GM21423 (cell line): ENCODE measurements around the gene TMEM169.
"Not testable (repeated sequence)": the region's sequence is repeated elsewhere in the genome, so short reads cannot be mapped to it uniquely, and the experiment has no call there.

ENCODE experiments used
- ATAC-seq: cut with Tn5 transposase; IDR thresholded peaks from one replicate; pipeline ENCODE4 v1.9.1; 2021; ENCODE audit warnings: mild to moderate bottlenecking, moderate library complexity; ENCODE audit not compliant: unreplicated experiment

The TMEM169 gene

GRCh38 chr2:216071111-216071851, 10.4 kb upstream of the TMEM169 start:
- ATAC-seq, result no peak

DNA sequence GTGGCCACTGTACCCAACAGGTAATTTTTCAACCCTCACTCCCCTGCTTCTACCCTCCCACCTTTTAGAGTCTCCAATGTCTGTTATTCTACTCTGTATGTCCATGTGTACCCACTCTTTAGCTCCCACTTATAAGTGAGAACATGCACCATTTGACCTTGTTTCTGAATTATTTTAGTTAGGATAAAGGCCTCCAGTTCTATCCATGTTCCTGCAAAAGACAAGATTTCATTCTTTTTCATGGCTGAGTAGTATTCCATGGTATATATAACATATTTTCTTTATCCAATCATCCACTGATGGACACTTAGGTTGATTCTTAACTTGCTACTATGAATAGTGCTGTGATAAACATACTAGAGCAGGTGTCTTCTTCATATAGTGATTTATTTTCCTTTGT, 9.2 kb upstream of the TMEM169 start:
- no peak for ATAC-seq

DNA sequence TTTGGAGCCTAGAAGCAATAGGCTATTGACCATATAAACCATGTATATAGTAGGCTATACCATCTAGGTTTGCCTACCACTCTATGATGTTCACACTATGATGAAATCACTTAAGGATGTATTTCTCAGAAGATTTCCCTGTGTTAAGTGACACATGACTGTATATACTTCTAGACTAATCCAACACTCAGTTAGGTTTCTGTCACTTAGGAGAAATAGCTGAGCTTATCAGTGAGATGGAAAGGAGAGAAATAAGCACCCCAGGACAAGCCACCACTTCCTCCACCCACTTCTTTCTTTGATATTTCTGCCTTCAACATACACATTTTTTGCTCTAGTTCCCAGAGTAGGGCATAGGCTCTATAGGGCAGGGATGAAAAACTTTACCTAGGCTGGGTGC, 7.9 kb upstream of the TMEM169 start:
- ATAC-seq, result no peak

DNA sequence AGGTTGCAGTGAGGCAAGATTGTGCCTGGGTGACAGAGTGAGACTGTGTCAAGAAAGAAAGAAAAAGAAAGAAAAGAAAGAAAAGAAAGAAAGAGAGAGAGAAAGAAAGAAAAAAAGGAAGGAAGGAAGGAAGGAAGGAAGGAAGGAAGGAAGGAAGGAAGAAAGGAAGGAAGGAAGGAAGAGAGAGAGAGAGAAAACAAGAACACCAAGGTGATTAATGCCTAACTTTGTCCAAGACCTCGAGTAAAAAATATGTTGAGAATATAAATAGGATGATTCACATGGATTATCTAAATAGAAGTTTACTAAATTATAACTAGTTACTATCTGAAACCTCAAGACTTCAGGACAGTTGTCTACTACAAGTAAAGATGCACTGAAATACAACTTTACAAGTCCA, 7.3 kb upstream of the TMEM169 start:
- no peak for ATAC-seq

- no peak for ATAC-seq
Measured at GRCh38 chr2:216074794-216075193, 6.9 kb upstream of the TMEM169 start.

- ATAC-seq, result no peak
Measured at GRCh38 chr2:216075510-216076485, 5.9 kb upstream of the TMEM169 start.

GRCh38 chr2:216078776-216079175, 2.9 kb upstream of the TMEM169 start:
- no peak for ATAC-seq

DNA sequence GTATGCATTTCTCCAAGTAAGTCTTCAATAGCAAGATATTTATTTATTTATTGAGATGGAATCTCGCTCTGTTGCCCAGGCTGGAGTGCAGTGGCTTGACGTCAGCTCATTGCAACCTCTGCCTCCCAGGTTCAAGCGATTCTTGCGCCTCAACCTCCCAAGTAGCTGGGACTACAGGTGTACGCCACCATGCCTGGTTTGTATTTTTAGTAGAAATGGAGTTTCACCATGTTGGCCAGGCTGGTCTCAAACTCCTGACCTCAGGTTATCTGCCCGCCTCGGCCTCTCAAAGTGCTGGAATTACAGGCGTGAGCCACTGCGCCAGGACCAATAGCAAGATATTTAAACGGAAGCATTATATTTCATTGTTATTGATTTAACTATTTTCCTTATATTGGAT, 1.7 kb upstream of the TMEM169 start:
- ATAC-seq, result not testable (repeated sequence)

DNA sequence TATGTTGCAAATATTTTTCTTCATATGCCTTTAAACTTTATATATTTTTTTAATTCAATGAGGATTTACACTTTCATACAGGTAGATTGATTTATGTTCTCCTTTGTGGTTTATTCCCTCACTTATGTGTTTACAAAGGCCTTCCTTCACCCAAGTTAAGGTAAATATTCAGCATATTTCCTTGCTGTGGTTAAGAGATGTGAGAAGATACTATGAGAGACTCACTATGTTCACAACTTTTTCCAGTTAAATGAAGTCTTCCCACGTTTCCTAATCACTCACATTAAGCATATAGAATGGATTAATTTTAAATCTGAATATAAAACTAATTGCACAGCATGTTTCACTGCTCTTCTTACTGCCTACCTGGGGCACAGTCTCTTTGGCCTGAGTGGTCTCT, 707 bp upstream of the TMEM169 start:
- no peak for ATAC-seq

DNA sequence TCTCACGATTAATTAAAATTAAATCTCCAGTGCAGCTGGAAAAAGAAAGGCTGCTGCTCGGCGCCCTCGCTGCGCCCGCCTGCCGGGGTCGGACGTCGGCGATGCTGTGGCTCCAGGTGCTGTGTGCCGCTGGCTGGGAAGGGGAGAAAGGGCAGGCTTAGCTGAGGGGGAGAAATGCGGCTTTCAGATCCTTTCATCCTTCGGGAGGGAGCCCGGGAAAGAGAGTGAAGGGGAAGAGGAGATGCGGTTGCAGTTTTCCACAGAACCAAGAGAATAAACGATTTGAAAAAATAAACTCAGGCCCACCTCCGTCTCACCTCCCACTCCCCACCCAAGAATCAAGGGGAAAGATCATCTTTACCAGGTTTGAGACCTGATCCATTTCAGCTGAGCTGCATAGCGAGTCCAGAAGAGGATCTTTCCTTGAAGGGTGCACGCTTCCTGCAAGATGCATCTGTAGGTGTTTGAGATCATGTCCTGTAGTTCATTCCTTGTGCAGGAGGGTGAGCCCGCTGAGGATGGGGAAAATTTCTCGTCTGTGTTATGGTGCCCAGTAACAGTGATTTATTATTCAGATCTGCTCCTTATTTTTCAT, 495 bp downstream of the TMEM169 start:
- peak; percentile 9 for ATAC-seq

DNA sequence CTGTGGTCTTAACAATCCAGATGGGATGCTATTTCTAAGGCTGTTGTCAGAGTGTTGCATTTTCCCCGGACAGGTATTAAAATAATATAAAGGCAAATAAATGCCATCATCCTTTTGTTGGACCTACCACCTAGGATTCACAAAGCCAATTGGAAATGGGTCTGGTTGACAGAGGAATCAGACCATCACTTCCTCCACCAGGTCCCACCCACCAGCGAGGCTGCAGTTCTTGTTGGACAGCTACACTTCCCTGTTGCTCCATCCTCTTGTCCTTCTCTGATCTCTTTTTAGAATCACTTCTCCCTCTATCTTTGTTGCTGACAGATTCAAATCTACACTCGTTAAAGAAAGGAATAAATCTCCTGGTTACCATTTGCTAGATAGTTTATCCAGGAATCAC, 1.1 kb downstream of the TMEM169 start:
- no peak for ATAC-seq

DNA sequence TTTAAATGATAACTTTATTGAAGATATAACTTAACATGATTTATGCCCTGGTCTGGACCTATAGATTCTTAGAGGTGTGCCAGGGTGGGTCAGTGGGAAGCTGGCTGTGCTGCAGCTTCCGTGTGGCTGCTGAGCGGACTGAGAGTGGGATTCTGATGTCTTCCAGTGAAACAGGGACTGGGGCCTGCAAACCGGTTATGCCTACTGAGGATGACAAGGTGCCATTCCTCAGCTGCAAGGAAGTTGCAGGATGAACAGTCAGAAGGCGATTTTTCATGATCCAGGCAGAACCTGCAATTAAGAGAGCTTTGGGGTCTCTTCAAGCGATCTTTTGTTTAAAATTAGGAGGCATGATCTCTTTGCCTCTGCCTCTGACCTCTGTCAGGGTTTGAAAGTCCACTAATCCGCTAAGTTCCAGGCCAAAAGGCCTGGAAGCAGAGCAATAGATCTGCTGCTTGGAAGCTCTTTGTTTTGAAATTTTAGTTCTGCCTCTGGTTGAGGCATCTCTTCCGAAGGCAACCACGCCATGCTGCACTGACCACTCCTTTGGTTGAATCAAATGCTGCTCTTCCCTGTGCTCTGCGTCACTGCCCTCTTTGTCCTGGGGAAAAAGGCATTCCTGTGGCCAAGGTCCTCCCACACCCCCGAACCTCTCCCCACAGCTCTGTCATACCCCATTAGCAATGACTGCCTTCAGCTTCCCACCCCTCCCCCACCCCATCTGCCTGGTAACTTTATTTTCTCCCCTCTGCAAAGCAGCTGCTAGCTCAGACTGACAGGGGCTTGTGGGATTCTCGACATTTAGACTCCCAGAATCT, 2.0 kb downstream of the TMEM169 start:
- ATAC-seq, result no peak

DNA sequence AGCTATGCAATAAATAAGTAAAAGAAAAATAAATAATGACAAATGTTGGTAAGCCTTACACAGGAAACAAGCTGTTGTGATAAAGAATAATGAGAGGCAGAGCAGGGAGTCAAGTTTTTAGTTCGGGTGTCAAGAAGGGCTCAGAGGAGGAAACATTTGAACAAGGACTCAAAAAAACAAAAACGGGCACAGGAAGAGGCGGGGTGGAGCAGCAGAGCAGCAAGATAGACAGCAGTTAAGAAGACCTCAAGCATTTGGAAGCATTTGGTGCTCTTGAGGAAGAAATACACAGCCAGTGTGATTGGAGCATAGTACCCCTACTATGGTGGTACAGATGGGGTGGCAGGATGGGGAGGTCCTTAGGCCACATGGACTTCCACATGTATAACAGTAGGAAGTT, 2.8 kb downstream of the TMEM169 start:
- ATAC-seq, result no peak

GRCh38 chr2:216086207-216086893, 4.6 kb downstream of the TMEM169 start:
- ATAC-seq, result no peak

DNA sequence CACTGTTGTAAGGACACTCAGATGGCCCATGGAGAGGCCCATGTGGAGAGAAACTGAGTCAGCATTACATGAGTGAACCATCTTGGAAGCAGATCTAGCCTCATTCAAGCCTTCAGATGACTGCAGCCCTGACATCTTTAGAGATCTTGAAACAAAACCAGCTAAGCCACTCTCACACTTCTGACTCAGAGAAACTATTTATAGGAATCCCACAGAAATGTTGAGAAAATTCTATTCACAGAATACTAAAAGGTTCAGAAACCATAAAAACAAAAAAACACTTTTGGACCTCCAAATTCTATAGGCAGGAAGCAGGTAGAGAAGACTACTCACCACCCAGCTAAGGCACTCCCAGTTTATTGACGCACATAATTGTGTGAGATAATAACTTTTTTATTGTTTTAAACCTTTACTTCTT, 8.7 kb downstream of the TMEM169 start:
- peak; percentile 47 for ATAC-seq

DNA sequence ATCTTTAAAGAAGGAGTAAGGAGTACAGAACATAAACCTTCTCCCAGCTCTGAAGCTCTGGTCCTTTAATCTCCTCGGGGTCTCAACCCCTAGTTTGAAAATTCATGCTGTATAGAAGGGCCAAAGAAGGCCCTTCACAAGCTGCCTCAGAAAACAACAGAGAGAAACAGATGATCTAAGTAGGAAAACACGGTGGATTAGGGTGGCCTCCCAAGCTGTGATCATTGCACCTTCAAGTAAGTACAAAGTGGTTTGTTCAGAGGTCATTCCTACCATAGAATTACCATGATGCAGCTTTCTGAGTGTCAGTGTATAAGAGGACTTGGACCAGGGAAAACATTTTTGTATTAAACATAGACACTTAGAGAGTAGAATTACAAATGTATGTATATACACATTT, 10.9 kb downstream of the TMEM169 start:
- ATAC-seq, result no peak

DNA sequence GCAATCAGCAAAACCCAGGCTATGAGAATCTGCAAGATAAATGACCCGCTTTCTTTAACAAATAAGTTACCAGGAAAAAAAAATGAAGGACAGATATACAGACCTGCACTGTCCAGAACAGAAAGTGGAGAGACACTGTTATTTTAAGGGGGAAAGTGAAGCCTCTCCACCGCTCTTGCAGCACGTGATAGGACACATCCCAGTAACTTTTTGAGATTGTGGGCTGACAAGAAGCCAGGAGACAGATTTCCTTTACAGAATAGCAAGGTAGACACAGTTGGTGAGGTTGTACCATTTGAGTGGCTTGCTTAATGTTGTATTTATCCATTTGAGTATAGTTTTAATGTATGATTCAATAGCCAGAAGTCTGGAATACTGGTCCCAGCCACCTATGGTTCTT, 13.0 kb downstream of the TMEM169 start:
- ATAC-seq, result no peak

GRCh38 chr2:216098421-216099334, 17.0 kb downstream of the TMEM169 start:
- no peak for ATAC-seq

GRCh38 chr2:216101109-216101508, 19.4 kb downstream of the TMEM169 start:
- ATAC-seq, result no peak
